ENCODE results near the gene SHOC2.
A peak's percentile ranks its signal among the peaks of the same experiment; 100 is the strongest.

The SHOC2 gene

DNA sequence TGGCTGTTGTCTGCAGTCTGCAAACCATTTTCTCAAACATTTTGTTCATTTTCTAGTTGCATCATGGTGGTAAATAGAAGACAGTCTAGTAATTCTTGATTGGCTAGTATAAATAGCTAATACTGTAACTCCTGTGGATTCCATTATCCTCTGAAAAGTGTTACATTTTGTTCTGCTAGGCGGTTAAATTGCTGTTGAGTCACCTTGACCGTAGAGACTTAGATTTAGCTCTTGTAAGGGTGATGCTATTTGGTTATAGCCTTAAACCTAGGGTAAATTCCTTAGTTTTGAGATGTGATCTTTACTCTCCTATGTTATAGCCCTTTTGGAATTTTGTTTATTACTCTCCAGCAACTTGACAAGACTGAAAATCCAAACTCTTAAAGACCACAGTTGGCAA is 58.8 kb downstream of the SHOC2 start:
- Histone ChIP-seq H2AFZ (ENCODE audit: insufficient read depth, low read length, poor library complexity) (no peak overlapping the region), H3K27ac (ENCODE audit: low read depth, low read length) (no peak overlapping the region), H3K27me3 (ENCODE audit: insufficient read depth, low read length) (no peaks in the 10 kb centered on the region), H3K23ac (ENCODE audit: low read length) (no peak overlapping the region), H3K4me2 (ENCODE audit: low read length) (no peak overlapping the region), H2BK5ac (ENCODE audit: low read depth, low read length, poor library complexity) (no peak overlapping the region), H3K18ac (ENCODE audit: low read length) (no peak overlapping the region), H3K36me3 (ENCODE audit: control insufficient read depth in 1 of 2, insufficient read depth in 2 of 2, low read length in 2 of 2) (peaks cover 0 to 1% of the 10 kb centered on the region in 2 experiments), H3K79me1 (ENCODE audit: low read length) (no peaks in the 10 kb centered on the region), H3K9ac (ENCODE audit: low read length) (no peak overlapping the region), H4K8ac (ENCODE audit: low read depth, low read length) (no peak overlapping the region), H3K79me2 (ENCODE audit: control insufficient read depth, insufficient read depth, low read length, poor library complexity) (no peaks in the 10 kb centered on the region), H4K12ac (ENCODE audit: low read depth, low read length) (no peak overlapping the region), H3K4me3 (ENCODE audit: low read depth, low read length) (no peak overlapping the region), H3K14ac (ENCODE audit: low read length) (no peak overlapping the region), H2BK120ac (ENCODE audit: insufficient read depth, low read length, poor library complexity) (no peak overlapping the region), H3K4ac (ENCODE audit: low read depth, low read length) (no peak overlapping the region), H2BK12ac (ENCODE audit: low read length) (no peak overlapping the region), H4K91ac (ENCODE audit: low read depth, low read length) (no peak overlapping the region), H3K4me1 (ENCODE audit: control insufficient read depth in 1 of 2, insufficient read depth in 2 of 2, low read length in 2 of 2) (peaks cover 0 to 4% of the 10 kb centered on the region in 2 experiments), H2AK5ac (ENCODE audit: low read length) (no peak overlapping the region), H3K9me3 (ENCODE audit: insufficient read depth, low read depth, low read length) (no peaks in the 10 kb centered on the region)
- no CpG with 5 or more reads among the region's 2 CpGs for WGBS (ENCODE audit: extremely low coverage, insufficient coverage, insufficient read length)
- peak; percentile 44 to 94 for DNase-seq

DNA sequence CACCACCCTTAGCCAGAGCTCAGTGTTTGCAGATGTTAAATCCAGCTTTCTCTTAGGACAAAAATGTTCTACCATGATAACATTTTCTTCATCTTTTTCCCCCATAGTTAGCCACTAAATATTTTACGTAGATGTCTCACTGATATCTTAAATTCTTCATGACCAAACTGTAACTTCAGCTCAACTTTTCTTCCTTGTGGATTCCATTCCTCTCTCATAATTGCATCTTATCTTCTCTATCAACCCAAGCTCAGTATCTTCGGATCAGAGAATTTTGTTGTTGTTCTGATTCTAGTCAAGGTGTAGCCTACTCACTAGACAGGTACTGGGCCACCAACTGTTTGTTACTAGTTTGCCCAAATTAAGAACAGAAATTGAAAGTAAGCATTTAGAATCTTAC is 60.2 kb downstream of the SHOC2 start:
- H3K4ac ChIP-seq (ENCODE audit: low read depth, low read length) = no peak overlapping the region
- no peaks in the 10 kb centered on the region for H3K27me3 ChIP-seq (ENCODE audit: insufficient read depth, low read length)
- H2BK5ac ChIP-seq (ENCODE audit: low read depth, low read length, poor library complexity) = no peak overlapping the region
- peaks cover 0 to 4% of the 10 kb centered on the region in 2 experiments for H3K4me1 ChIP-seq (ENCODE audit: control insufficient read depth in 1 of 2, insufficient read depth in 2 of 2, low read length in 2 of 2)
- whole genome bisulfite sequencing (ENCODE audit: extremely low coverage, insufficient coverage, insufficient read length) = no CpG with 5 or more reads among the region's 2 CpGs
- H4K91ac ChIP-seq (ENCODE audit: low read depth, low read length) = no peak overlapping the region
- DNase-seq = peak; percentile 19 to 92
- no peaks in the 10 kb centered on the region for H3K79me1 ChIP-seq (ENCODE audit: low read length)
- H2AFZ ChIP-seq (ENCODE audit: insufficient read depth, low read length, poor library complexity) = no peak overlapping the region
- no peaks in the 10 kb centered on the region for H3K79me2 ChIP-seq (ENCODE audit: control insufficient read depth, insufficient read depth, low read length, poor library complexity)
- H3K23ac ChIP-seq (ENCODE audit: low read length) = no peak overlapping the region
- H3K27ac ChIP-seq (ENCODE audit: low read depth, low read length) = no peak overlapping the region
- H3K9me3 ChIP-seq (ENCODE audit: insufficient read depth, low read depth, low read length) = no peaks in the 10 kb centered on the region
- H3K4me3 ChIP-seq (ENCODE audit: low read depth, low read length) = no peak overlapping the region
- H3K36me3 ChIP-seq (ENCODE audit: control insufficient read depth in 1 of 2, insufficient read depth in 2 of 2, low read length in 2 of 2) = peaks cover 0 to 1% of the 10 kb centered on the region in 2 experiments
- no peak overlapping the region for H2BK120ac ChIP-seq (ENCODE audit: insufficient read depth, low read length, poor library complexity)
- H3K18ac ChIP-seq (ENCODE audit: low read length) = no peak overlapping the region
- H3K4me2 ChIP-seq (ENCODE audit: low read length) = no peak overlapping the region
- H2AK5ac ChIP-seq (ENCODE audit: low read length) = no peak overlapping the region
- H4K12ac ChIP-seq (ENCODE audit: low read depth, low read length) = no peak overlapping the region
- H2BK12ac ChIP-seq (ENCODE audit: low read length) = no peak overlapping the region
- no peak overlapping the region for H4K8ac ChIP-seq (ENCODE audit: low read depth, low read length)
- no peak overlapping the region for H3K14ac ChIP-seq (ENCODE audit: low read length)
- H3K9ac ChIP-seq (ENCODE audit: low read length) = no peak overlapping the region

DNA sequence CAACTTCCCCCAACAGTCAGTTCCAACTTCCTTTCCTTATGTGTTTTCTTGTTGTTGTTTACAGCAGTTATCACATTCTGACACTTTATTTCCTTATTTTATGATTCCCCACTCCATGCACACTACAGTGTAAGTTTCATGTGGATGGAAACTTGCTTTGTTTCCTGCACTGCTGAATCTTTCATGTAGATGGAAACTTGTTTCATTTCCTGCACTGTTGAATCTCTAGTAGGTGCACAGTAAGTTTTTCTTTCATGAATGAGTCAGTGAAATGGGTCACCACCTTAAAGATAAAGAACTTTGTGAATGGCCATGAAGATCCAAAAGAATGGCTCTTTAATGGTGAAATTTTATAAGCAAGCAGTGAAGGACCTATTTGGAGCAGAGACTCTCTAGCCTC is 61.4 kb downstream of the SHOC2 start:
- Histone ChIP-seq H4K12ac (ENCODE audit: low read depth, low read length) (no peak overlapping the region), H3K4me1 (ENCODE audit: control insufficient read depth in 1 of 2, insufficient read depth in 2 of 2, low read length in 2 of 2) (peaks cover 0 to 4% of the 10 kb centered on the region in 2 experiments), H3K4ac (ENCODE audit: low read depth, low read length) (no peak overlapping the region), H2BK12ac (ENCODE audit: low read length) (no peak overlapping the region), H2BK120ac (ENCODE audit: insufficient read depth, low read length, poor library complexity) (no peak overlapping the region), H3K36me3 (ENCODE audit: control insufficient read depth in 1 of 2, insufficient read depth in 2 of 2, low read length in 2 of 2) (peaks cover 0 to 1% of the 10 kb centered on the region in 2 experiments), H4K91ac (ENCODE audit: low read depth, low read length) (no peak overlapping the region), H4K8ac (ENCODE audit: low read depth, low read length) (no peak overlapping the region), H3K18ac (ENCODE audit: low read length) (no peak overlapping the region), H3K79me2 (ENCODE audit: control insufficient read depth, insufficient read depth, low read length, poor library complexity) (no peaks in the 10 kb centered on the region), H3K4me2 (ENCODE audit: low read length) (no peak overlapping the region), H2BK5ac (ENCODE audit: low read depth, low read length, poor library complexity) (no peak overlapping the region), H2AFZ (ENCODE audit: insufficient read depth, low read length, poor library complexity) (no peak overlapping the region), H3K4me3 (ENCODE audit: low read depth, low read length) (no peak overlapping the region), H3K23ac (ENCODE audit: low read length) (no peak overlapping the region), H2AK5ac (ENCODE audit: low read length) (no peak overlapping the region), H3K27me3 (ENCODE audit: insufficient read depth, low read length) (no peaks in the 10 kb centered on the region), H3K79me1 (ENCODE audit: low read length) (no peaks in the 10 kb centered on the region), H3K9ac (ENCODE audit: low read length) (no peak overlapping the region), H3K27ac (ENCODE audit: low read depth, low read length) (no peak overlapping the region), H3K14ac (ENCODE audit: low read length) (no peak overlapping the region), H3K9me3 (ENCODE audit: insufficient read depth, low read depth, low read length) (no peaks in the 10 kb centered on the region)
- peak in 1 of 2 donors; percentile 9 for DNase-seq

DNA sequence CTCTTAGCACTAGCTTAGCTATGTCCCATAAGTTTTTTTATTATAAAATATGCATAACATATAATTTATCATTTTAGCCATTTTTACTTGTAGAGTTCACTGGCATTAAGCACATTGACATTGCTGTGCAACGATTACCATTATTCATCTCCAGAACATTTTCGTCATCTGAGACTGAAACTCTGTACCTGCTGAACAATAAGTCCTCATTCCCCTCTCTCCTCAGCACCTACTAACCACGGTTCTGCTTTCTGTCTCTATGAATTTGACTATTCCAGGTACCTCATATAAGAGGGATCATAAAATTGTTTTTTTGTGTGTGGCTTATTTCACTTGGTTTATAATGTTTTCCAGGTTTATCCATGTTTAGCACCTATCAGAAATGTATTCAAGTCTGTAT is 64.1 kb downstream of the SHOC2 start:
- no peak overlapping the region for H4K8ac ChIP-seq (ENCODE audit: low read depth, low read length)
- no peak overlapping the region for H4K91ac ChIP-seq (ENCODE audit: low read depth, low read length)
- WGBS (ENCODE audit: extremely low coverage, insufficient coverage, insufficient read length) = no CpG with 5 or more reads among the region's 3 CpGs

More for the DNA sequence above, 64.1 kb downstream of the SHOC2 start:
- peaks cover 0 to under 1% of the 10 kb centered on the region in 2 experiments for H3K4me1 ChIP-seq (ENCODE audit: control insufficient read depth in 1 of 2, insufficient read depth in 2 of 2, low read length in 2 of 2)
- no peak overlapping the region for H2AFZ ChIP-seq (ENCODE audit: insufficient read depth, low read length, poor library complexity)
- H3K18ac ChIP-seq (ENCODE audit: low read length) = no peak overlapping the region
- no peak overlapping the region for H4K12ac ChIP-seq (ENCODE audit: low read depth, low read length)
- no peaks in the 10 kb centered on the region for H3K9me3 ChIP-seq (ENCODE audit: insufficient read depth, low read depth, low read length)
- no peaks in the 10 kb centered on the region for H3K79me1 ChIP-seq (ENCODE audit: low read length)
- DNase-seq = no peak
- no peaks in the 10 kb centered on the region for H3K36me3 ChIP-seq (ENCODE audit: control insufficient read depth in 1 of 2, insufficient read depth in 2 of 2, low read length in 2 of 2)
- H2AK5ac ChIP-seq (ENCODE audit: low read length) = no peak overlapping the region
- no peak overlapping the region for H3K4me2 ChIP-seq (ENCODE audit: low read length)
- H3K4ac ChIP-seq (ENCODE audit: low read depth, low read length) = no peak overlapping the region
- H3K14ac ChIP-seq (ENCODE audit: low read length) = no peak overlapping the region
- no peak overlapping the region for H3K27ac ChIP-seq (ENCODE audit: low read depth, low read length)
- H3K27me3 ChIP-seq (ENCODE audit: insufficient read depth, low read length) = no peaks in the 10 kb centered on the region
- H3K9ac ChIP-seq (ENCODE audit: low read length) = no peak overlapping the region
- H2BK12ac ChIP-seq (ENCODE audit: low read length) = no peak overlapping the region
- no peak overlapping the region for H2BK5ac ChIP-seq (ENCODE audit: low read depth, low read length, poor library complexity)
- no peak overlapping the region for H2BK120ac ChIP-seq (ENCODE audit: insufficient read depth, low read length, poor library complexity)
- no peak overlapping the region for H3K4me3 ChIP-seq (ENCODE audit: low read depth, low read length)
- H3K79me2 ChIP-seq (ENCODE audit: control insufficient read depth, insufficient read depth, low read length, poor library complexity) = no peaks in the 10 kb centered on the region
- no peak overlapping the region for H3K23ac ChIP-seq (ENCODE audit: low read length)
